ENCODE results near the gene HOXA4. TPM values are rescaled to one million over a fixed set of nuclear protein-coding genes. Genes with fewer than 3 reads are reported as not detected.

The HOXA4 gene
- total RNA-seq, 1 experiment from 2014 or later = 1.0 TPM

- CTCF ChIA-PET = interaction anchor here (0.7 kb wide), 1 partner anchor 233 kb away, joined by 3 read pairs; no protein-coding TSS in a partner anchor
Observed at GRCh38 chr7:27107391-27108381, 22.9 kb downstream of the HOXA4 start.

DNA sequence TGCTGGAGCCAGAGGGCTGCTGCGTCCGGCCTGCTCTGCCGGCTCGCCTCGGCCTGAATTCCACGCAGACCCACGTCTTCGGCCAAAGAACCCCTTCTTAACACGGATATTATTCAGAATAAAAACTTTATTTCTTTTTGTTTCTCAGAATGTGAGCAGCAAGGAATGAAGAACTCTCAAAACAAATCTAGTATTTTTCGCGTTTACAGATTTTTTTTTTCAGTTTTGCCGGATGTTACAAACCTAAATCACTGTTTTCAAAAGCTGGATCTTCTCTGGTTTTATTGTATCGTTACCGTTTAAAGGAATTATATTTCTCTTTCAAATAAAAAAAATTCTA, 23.7 kb downstream of the HOXA4 start:
- Mint-ChIP-seq H3K9me3 (ENCODE audit: low read depth, unreplicated experiment) (no peaks in the 10 kb centered on the region), H3K36me3 (ENCODE audit: insufficient read depth, unreplicated experiment) (peaks cover 6% of the 10 kb centered on the region), H3K27ac (ENCODE audit: unreplicated experiment) (no peak overlapping the region), H3K27me3 (ENCODE audit: unreplicated experiment) (peaks cover 28% of the 10 kb centered on the region), H3K4me1 (ENCODE audit: low read depth, unreplicated experiment) (peaks cover 32% of the 10 kb centered on the region), H3K4me3 (ENCODE audit: low read depth, unreplicated experiment) (no peak overlapping the region)
- no peak for DNase-seq
- CTCF ChIA-PET = interaction anchor here (0.7 kb wide), 1 partner anchor 232 kb away, joined by 3 read pairs; no protein-coding TSS in a partner anchor
- intact Hi-C loops (cut with micrococcal nuclease; ENCODE audit: unreplicated experiment) = no loop called here
- BruUV-seq (replicated peaks) = no TSS peak
- TF ChIP-seq, protein P1, sequence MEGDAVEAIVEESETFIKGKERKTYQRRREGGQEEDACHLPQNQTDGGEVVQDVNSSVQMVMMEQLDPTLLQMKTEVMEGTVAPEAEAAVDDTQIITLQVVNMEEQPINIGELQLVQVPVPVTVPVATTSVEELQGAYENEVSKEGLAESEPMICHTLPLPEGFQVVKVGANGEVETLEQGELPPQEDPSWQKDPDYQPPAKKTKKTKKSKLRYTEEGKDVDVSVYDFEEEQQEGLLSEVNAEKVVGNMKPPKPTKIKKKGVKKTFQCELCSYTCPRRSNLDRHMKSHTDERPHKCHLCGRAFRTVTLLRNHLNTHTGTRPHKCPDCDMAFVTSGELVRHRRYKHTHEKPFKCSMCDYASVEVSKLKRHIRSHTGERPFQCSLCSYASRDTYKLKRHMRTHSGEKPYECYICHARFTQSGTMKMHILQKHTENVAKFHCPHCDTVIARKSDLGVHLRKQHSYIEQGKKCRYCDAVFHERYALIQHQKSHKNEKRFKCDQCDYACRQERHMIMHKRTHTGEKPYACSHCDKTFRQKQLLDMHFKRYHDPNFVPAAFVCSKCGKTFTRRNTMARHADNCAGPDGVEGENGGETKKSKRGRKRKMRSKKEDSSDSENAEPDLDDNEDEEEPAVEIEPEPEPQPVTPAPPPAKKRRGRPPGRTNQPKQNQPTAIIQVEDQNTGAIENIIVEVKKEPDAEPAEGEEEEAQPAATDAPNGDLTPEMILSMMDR (IDR thresholded peaks at IDR 0.05; ENCODE audit: unreplicated experiment) = no peak

More at GRCh38 chr7:27107391-27108381, 22.9 kb downstream of the HOXA4 start:
- intact Hi-C loops (cut with micrococcal nuclease; ENCODE audit: unreplicated experiment) = no loop called here
- Mint-ChIP-seq H3K27ac (ENCODE audit: unreplicated experiment) (no peak overlapping the region), H3K36me3 (ENCODE audit: insufficient read depth, unreplicated experiment) (peaks cover 10% of the 10 kb centered on the region), H3K4me1 (ENCODE audit: low read depth, unreplicated experiment) (peaks cover 39% of the 10 kb centered on the region), H3K9me3 (ENCODE audit: low read depth, unreplicated experiment) (no peaks in the 10 kb centered on the region), H3K4me3 (ENCODE audit: low read depth, unreplicated experiment) (no peak overlapping the region), H3K27me3 (ENCODE audit: unreplicated experiment) (peaks cover 22% of the 10 kb centered on the region)
- DNase-seq = no peak
- TF ChIP-seq, protein P1 (IDR thresholded peaks at IDR 0.05; ENCODE audit: unreplicated experiment) = no peak
- BruUV-seq (replicated peaks) = no TSS peak

DNA sequence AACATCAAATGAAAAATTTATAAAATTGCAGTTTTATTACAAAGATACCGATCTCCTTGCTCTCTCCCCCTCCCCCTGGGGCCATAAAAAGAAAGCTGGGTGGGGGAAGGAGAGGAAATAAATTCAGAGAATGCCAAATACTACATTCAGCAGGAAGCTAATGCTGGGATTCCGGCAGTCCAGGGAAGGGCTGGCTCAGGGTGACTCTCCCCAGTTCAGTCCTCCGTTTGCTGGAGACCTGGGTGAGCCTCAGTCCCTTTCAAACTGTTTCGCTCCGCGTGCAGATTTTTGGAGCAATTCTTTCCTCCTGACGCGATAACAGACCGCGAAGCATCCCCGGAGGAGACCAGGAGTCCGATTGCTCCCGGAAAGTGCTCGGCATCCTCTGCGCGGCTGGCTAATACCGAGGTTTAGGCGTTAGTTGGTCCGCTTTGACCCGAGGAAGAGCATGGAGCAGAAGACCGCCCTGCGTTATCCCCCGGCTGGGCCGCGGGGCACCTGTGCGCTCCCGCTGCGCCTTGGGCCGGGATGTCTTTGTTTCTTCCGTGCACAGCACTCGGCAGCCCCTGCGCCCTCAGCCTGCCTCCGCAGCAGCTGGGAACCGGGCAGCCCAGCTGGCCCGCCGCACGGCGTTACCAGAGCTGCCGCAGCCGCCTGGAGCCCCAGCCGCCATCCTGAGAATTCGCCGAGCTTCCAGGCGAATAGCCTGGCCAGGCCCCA, 24.2 kb downstream of the HOXA4 start:
- intact Hi-C loops (cut with micrococcal nuclease; ENCODE audit: unreplicated experiment) = no loop called here
- Mint-ChIP-seq H3K36me3 (ENCODE audit: insufficient read depth, unreplicated experiment) (peaks cover 5% of the 10 kb centered on the region), H3K27ac (ENCODE audit: unreplicated experiment) (no peak overlapping the region), H3K27me3 (ENCODE audit: unreplicated experiment) (peaks cover 28% of the 10 kb centered on the region), H3K4me3 (ENCODE audit: low read depth, unreplicated experiment) (no peak overlapping the region), H3K9me3 (ENCODE audit: low read depth, unreplicated experiment) (no peaks in the 10 kb centered on the region), H3K4me1 (ENCODE audit: low read depth, unreplicated experiment) (peaks cover 26% of the 10 kb centered on the region)
- DNase-seq = no peak
- CTCF ChIA-PET = no interaction called here
- BruUV-seq (replicated peaks) = no TSS peak
- TF ChIP-seq, protein P1 (IDR thresholded peaks at IDR 0.05; ENCODE audit: unreplicated experiment) = no peak

DNA sequence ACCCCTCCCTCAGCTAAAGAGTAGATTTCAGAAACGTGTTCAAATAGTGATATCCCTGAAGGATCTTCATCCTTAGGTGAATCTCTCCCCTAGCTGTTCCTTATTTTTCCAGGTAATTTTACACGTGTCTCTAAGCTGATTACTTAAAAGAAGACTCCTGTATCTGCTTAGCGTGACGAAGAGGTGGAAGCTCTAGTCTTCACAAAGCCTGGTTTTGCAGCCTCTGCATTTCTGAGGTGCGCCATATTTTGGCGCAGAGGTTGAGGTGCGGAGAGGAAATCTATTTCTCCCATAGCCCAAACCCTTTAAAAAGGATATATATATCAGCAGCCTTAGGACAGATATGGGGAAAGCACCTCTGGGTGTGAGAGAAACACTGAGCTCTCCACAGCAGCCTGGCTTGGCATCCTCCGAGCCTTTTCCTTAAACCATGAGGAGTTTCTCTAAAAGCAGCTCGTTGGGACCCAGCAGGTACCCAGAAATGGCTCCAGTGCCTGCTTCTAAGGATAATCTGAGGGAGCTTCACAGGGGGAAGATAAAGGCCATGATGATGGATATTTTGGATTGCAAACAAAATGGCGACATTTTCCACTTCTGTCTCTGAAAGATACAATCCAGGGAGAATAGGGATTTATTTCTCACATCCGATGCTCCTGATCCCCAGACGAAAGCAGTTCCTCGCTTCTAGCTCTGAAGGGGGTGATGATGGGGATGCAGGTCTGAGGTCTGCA, 25.1 kb downstream of the HOXA4 start:
- peaks cover 21% of the 10 kb centered on the region for H3K4me1 Mint-ChIP-seq (ENCODE audit: low read depth, unreplicated experiment)
- CTCF ChIA-PET = no interaction called here
- no TSS peak for BruUV-seq (replicated peaks)
- no peak overlapping the region for H3K4me3 Mint-ChIP-seq (ENCODE audit: low read depth, unreplicated experiment)
- DNase-seq = no peak
- H3K27ac Mint-ChIP-seq (ENCODE audit: unreplicated experiment) = no peak overlapping the region
- TF ChIP-seq, protein P1 (IDR thresholded peaks at IDR 0.05; ENCODE audit: unreplicated experiment) = no peak
- no peaks in the 10 kb centered on the region for H3K9me3 Mint-ChIP-seq (ENCODE audit: low read depth, unreplicated experiment)
- peaks cover 5% of the 10 kb centered on the region for H3K36me3 Mint-ChIP-seq (ENCODE audit: insufficient read depth, unreplicated experiment)
- intact Hi-C loops (cut with micrococcal nuclease; ENCODE audit: unreplicated experiment) = no loop called here
- H3K27me3 Mint-ChIP-seq (ENCODE audit: unreplicated experiment) = peaks cover 28% of the 10 kb centered on the region
